A673 (cell line): ENCODE results near the gene XPO6. TPM values are rescaled to one million over a fixed set of nuclear protein-coding genes. Genes with fewer than 3 reads are reported as not detected.

Source experiments
- BruUV-seq: library from RNA; stranded (reverse); fragments of 400-500 nt; replicated peaks from 2 replicates; lab custom pipeline; 2021; lab: Mats Ljungman, UMichigan
- CTCF ChIA-PET: fragments of 300-600 bp; sonication (Branson Sonifier 250); formaldehyde crosslinking; loops from one replicate; lab custom pipeline; 2022; ENCODE audit warnings: antibody characterized with exemption; lab: Charles Lee
- POLR2A ChIA-PET: fragments of 300-600 bp; sonication (Branson Sonifier 250); formaldehyde crosslinking; loops from one replicate; lab custom pipeline; 2022; ENCODE audit warnings: antibody characterized with exemption; ENCODE audit not compliant: low non-redundant PET; lab: Charles Lee
- DNase-seq: peaks from one replicate; pipeline ENCODE4 v3.0.0-alpha.2; 2015; ENCODE audit warnings: low spot score
- H3K27ac ChIP-seq: fragments of 200-600 bp; sonication (generic); 2 replicates; pipeline ENCODE4 v1.5.1; 2016; ENCODE audit warnings: mixed run types, low read depth, mild to moderate bottlenecking, mixed read lengths, antibody characterized with exemption, low read length; ENCODE audit not compliant: poor library complexity, severe bottlenecking
- H3K27me3 ChIP-seq: fragments of 200-600 bp; sonication (generic); replicated peaks from 2 replicates; pipeline ENCODE4 v1.6.1; 2017; ENCODE audit warnings: mixed run types, low read depth, mild to moderate bottlenecking, mixed read lengths, antibody characterized with exemption, low read length; ENCODE audit not compliant: insufficient read depth, poor library complexity
- H3K36me3 ChIP-seq: fragments of 200-600 bp; sonication (generic); 2 replicates; pipeline ENCODE4 v1.6.1; 2016; ENCODE audit warnings: mixed run types, mild to moderate bottlenecking, mixed read lengths, antibody characterized with exemption, low read length; ENCODE audit not compliant: insufficient read depth, poor library complexity, severe bottlenecking
- H3K4me1 ChIP-seq: fragments of 200-600 bp; sonication (generic); 2 replicates; pipeline ENCODE4 v1.6.1; 2017; ENCODE audit warnings: mixed run types, mild to moderate bottlenecking, mixed read lengths, antibody characterized with exemption, low read length; ENCODE audit not compliant: insufficient read depth, poor library complexity, severe bottlenecking
- H3K4me3 ChIP-seq: fragments of 200-600 bp; sonication (generic); 2 replicates; pipeline ENCODE4 v1.5.1; 2016; ENCODE audit warnings: low read depth, mixed run types, mild to moderate bottlenecking, mixed read lengths, low read length; ENCODE audit not compliant: poor library complexity, severe bottlenecking
- H3K9me3 ChIP-seq: fragments of 200-600 bp; sonication (generic); 2 replicates; pipeline ENCODE4 v1.6.1; 2016; ENCODE audit warnings: mixed run types, low read depth, mild to moderate bottlenecking, mixed read lengths, antibody characterized with exemption, low read length; ENCODE audit not compliant: poor library complexity, severe bottlenecking
- EZH2 ChIP-seq: fragments of 200-600 bp; sonication (generic); IDR thresholded peaks from 2 replicates; pipeline ENCODE4 v1.6.1; 2017; ENCODE audit warnings: borderline replicate concordance, low read depth, mild to moderate bottlenecking, mixed read lengths, antibody characterized with exemption, low read length; ENCODE audit not compliant: poor library complexity, severe bottlenecking
- intact Hi-C: fragments of 100-400 bp; cut with micrococcal nuclease; formaldehyde crosslinking; loops from one replicate; pipeline ENCODE4 v1.10.0; 2022; ENCODE audit not compliant: unreplicated experiment
- total RNA-seq: library from RNA; stranded (reverse); gene quantifications from 2 replicates; pipeline ENCODE4 v1.2.3, GENCODE V29; 2021
- TF ChIP-seq, protein P1 (sequence below): fragments of 300-800, 200-600 bp; sonication (generic); conservative IDR thresholded peaks from 2 replicates; pipeline ENCODE4 v1.5.1; 2017; ENCODE audit warnings: low read depth, mild to moderate bottlenecking, antibody characterized with exemption, low read length, moderate library complexity, mixed read lengths

XPO6 gene
- total RNA-seq, 1 experiment from 2014 or later, result 155 TPM

DNA sequence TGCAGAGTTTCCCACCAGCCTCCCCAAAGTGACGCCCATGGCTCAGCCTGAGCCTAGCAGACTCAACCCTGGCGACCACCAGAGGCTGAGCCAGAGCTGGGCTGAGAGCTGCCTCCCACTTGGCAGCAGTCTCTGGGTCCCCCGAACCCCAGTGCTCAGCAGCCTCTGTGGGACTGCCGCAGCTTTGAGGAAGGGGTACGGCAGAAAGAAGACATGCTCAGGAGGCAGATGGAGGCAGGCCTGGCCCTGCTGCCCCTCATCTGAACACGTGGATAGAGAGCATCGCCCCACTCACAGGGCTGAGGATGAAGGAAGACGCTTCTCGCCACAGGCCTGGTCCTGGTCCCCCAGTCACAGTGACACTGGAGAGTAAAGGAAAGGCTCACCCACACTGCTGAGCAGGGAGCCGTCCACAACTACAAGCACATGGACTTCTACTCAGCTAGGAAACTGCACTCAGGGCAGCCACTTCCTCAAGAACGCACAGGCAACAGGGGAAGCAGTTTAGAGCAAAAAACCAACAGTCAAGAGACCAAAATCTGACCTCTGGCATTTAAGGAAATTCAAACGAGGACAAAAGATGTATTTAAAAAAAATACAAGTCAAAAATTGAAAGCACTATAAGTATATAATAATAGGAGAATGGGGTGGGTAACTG, 103.0 kb downstream of the XPO6 start:
- no peaks in the 10 kb centered on the region for H3K27me3 ChIP-seq
- intact Hi-C loops, result loop anchor here (10.0 kb wide), 1 partner anchor 46 kb away; no protein-coding TSS in a partner anchor
- H3K4me3 ChIP-seq, result no peak overlapping the region
- ChIA-PET CTCF (no interaction called here), POLR2A (no interaction called here)
- no TSS peak for BruUV-seq
- no peak overlapping the region for H3K27ac ChIP-seq
- no peak for DNase-seq
- H3K4me1 ChIP-seq, result no peaks in the 10 kb centered on the region
- TF ChIP-seq EZH2, result no peak
- TF ChIP-seq, protein P1, sequence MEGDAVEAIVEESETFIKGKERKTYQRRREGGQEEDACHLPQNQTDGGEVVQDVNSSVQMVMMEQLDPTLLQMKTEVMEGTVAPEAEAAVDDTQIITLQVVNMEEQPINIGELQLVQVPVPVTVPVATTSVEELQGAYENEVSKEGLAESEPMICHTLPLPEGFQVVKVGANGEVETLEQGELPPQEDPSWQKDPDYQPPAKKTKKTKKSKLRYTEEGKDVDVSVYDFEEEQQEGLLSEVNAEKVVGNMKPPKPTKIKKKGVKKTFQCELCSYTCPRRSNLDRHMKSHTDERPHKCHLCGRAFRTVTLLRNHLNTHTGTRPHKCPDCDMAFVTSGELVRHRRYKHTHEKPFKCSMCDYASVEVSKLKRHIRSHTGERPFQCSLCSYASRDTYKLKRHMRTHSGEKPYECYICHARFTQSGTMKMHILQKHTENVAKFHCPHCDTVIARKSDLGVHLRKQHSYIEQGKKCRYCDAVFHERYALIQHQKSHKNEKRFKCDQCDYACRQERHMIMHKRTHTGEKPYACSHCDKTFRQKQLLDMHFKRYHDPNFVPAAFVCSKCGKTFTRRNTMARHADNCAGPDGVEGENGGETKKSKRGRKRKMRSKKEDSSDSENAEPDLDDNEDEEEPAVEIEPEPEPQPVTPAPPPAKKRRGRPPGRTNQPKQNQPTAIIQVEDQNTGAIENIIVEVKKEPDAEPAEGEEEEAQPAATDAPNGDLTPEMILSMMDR, result no peak
- H3K9me3 ChIP-seq, result no peaks in the 10 kb centered on the region
- H3K36me3 ChIP-seq, result peaks cover 80% of the 10 kb centered on the region

DNA sequence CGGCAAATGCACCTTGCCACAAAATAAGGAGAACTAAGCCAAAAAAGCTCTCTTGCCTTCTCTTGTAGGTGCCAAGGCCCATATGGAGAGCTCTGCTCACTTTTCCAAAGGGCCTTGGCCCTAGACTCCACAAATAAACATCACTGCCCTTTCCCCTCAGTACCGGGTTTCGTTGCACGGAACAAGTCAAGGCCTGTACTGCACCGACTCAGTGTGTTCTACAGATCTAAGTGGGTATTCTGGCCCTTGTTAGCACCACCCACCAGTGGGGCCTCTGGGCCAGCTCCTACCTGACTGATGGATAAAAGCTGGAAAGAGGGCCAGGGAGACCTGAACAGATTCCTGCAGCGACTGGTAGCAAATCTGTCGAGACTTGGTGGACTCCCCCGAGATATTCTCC, 104.5 kb downstream of the XPO6 start:
- DNase-seq, result no peak
- Histone ChIP-seq H3K36me3 (peaks cover 83% of the 10 kb centered on the region), H3K9me3 (no peaks in the 10 kb centered on the region), H3K4me1 (no peaks in the 10 kb centered on the region), H3K27ac (no peak overlapping the region), H3K4me3 (no peak overlapping the region), H3K27me3 (no peaks in the 10 kb centered on the region)
- no TSS peak for BruUV-seq
- ChIA-PET CTCF (no interaction called here), POLR2A (no interaction called here)
- TF ChIP-seq EZH2, result no peak
- TF ChIP-seq, protein P1, result no peak
- intact Hi-C loops, result loop anchor here (10.0 kb wide), 1 partner anchor 48 kb away; no protein-coding TSS in a partner anchor

DNA sequence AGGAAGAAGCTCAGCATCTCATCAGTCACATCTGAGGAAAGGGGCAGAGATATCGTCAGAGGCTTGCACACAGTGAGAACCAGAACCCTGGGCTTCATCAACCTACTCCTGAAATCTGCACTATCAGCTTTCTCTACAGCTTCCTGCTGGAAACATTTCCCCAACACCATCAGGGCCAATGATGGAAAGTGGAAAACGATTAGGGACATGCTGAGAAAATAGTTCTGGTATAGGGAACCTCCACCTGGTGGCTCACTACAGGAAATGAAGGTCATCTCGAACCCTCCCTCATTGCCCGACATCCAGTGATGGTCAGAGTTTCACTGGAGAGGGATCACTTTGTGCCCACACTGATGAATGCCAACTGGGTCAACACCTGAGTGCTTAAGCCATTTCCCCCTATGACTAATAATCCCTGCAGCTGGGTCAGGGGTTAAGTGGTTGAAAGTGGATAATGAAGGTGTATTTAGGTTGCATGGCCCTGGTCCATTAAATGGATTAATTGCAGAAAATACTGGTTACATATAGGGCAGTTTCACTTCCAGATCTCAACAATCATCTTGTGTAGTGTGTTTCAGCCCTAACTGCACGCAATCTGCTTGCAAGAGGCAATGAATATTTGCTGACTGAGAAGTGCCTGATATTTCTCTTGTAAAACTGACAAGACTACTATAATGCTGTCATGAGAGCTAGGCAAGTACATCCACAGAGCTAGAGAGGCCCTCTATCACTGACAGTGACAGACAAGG, 105.1 kb downstream of the XPO6 start:
- Histone ChIP-seq H3K27ac (no peak overlapping the region), H3K4me3 (no peak overlapping the region), H3K4me1 (no peaks in the 10 kb centered on the region), H3K27me3 (no peaks in the 10 kb centered on the region), H3K9me3 (no peaks in the 10 kb centered on the region), H3K36me3 (peaks cover 83% of the 10 kb centered on the region)
- no TSS peak for BruUV-seq
- intact Hi-C loops, result loop anchor here (10.0 kb wide), 1 partner anchor 48 kb away; no protein-coding TSS in a partner anchor
- ChIA-PET CTCF (no interaction called here), POLR2A (no interaction called here)
- DNase-seq, result no peak
- TF ChIP-seq EZH2, result no peak
- TF ChIP-seq, protein P1, result no peak
